Pancreas (tissue), 10 donors: ENCODE results near the gene EPYC. TPM values are rescaled to one million over a fixed set of nuclear protein-coding genes. Genes with fewer than 3 reads are reported as not detected.

ENCODE experiments used
- ATAC-seq, 4 donors: fragments of 200-7000 bp; cut with Tn5 transposase; one replicate each; pipeline versions ENCODE4 v1.8.0 to v1.9.1; 2020; ENCODE audit warnings: mild to moderate bottlenecking in 4 of 4, moderate library complexity in 4 of 4
- DNase-seq, 6 donors: peaks; one replicate each; pipeline ENCODE4 v3.0.0-alpha.2; 2020
- FAIRE-seq: peaks from 2 replicates; lab custom pipeline; 2012; peaks lifted over from hg19 to GRCh38; lab: Jason Lieb, UNC
- H3K27ac ChIP-seq, 4 donors: fragments of 200-600 bp; sonication (generic); 1 replicate in 3 of 4; 2 replicates in 1 of 4; pipeline versions ENCODE4 v1.5.0 to v1.8.0; 2020
- H3K27me3 ChIP-seq, 4 donors: fragments of 200-600 bp; one replicate each; pipeline ENCODE4 v1.8.0; 2021
- H3K36me3 ChIP-seq, 3 donors: fragments of 200-600 bp; sonication (generic) in 1 of 3; one replicate each; pipeline versions ENCODE4 v1.5.0 to v1.8.0; 2020 to 2021
- H3K4me1 ChIP-seq, 3 donors: fragments of 200-600 bp; one replicate each; pipeline ENCODE4 v1.8.0; 2021
- H3K4me3 ChIP-seq, 4 donors: fragments of 200-600 bp; sonication (generic) in 2 of 4; one replicate each; pipeline versions ENCODE4 v1.5.0 to v1.8.0; 2020 to 2021
- H3K9me3 ChIP-seq, 4 donors: fragments of 200-600 bp; one replicate each; pipeline ENCODE4 v1.8.0; 2021
- CTCF ChIP-seq, 4 donors: fragments of 200-600 bp; sonication (generic) in 3 of 4; IDR thresholded peaks; one replicate each; pipeline versions ENCODE4 v1.5.0 to v1.8.0; 2021; ENCODE audit warnings: antibody characterized with exemption in 4 of 4
- WGBS, 2 donors: extraction: QIAGEN DNeasy Blood & Tissue Kit; methylation state at CpG; one replicate each; pipeline ENCODE4 v1.1.7; 2013; 5-methylcytosine and 5-hydroxymethylcytosine counted together
- intact Hi-C, 3 donors: fragments of 100-400 bp; cut with DNase I; formaldehyde crosslinking; loops; one replicate each; pipeline versions ENCODE4 v1.11.1 to v1.14.2; 2022
- polyA plus RNA-seq, 2 donors: library from polyadenylated mRNA; stranded (reverse); fragments of 200-250 nt; gene quantifications; one replicate each; pipeline ENCODE4 v1.2.3, GENCODE V29; 2013
- total RNA-seq, 6 donors: library from RNA; stranded (reverse); fragmentation: NEBNext Ultra II Directional in 4 of 6; extraction: Animal tissue kit (Norgen Biotek cat#: 25700) in 4 of 6; gene quantifications; one replicate each; pipeline versions ENCODE4 v1.2.1 to v1.2.4, GENCODE V29; 2021 to 2023
- donor health status: healthy with polysubstance abuse.
- donor health status: DM: no; HTN: no; CAD: no; lungs with moderate emphysema.
- donor health status: DM: no; HTN: no; CAD: no.
- donor health status: control.
- donor health status: control.
- donor health status: Bipolar disorder and iron deficiency.
- donor health status: DM: yes; HTN: yes; CAD: no.
- donor health status: DM: no; HTN: no; CAD: no.
- donor health status: DM: no; HTN: no; CAD: no.
- donor health status: DM: yes; HTN: yes; CAD: no.

The EPYC gene
- total and polyA plus RNA-seq, 8 donors, result 0.12 TPM; not detected in 7

GRCh38 chr12:91007531-91008290 lies 2.9 kb upstream of the EPYC start:
- intact Hi-C loops, result no loop called here
- Histone ChIP-seq H3K27me3 (no peaks in the 10 kb centered on the region), H3K4me1 (no peaks in the 10 kb centered on the region), H3K36me3 (no peaks in the 10 kb centered on the region), H3K27ac (no peak overlapping the region), H3K4me3 (no peak overlapping the region), H3K9me3 (no peaks in the 10 kb centered on the region)
- TF ChIP-seq CTCF (IDR thresholded peaks at IDR 0.05), result no peak
- 56 to 74% methylated on average over 2 of the region's 2 CpGs for WGBS, 2 donors
- DNase-seq (no peak), FAIRE-seq (no peak), ATAC-seq (no peak)

- DNase-seq (no peak), ATAC-seq (no peak), FAIRE-seq (no peak)
- Histone ChIP-seq H3K4me3 (no peak overlapping the region), H3K9me3 (no peaks in the 10 kb centered on the region), H3K4me1 (no peaks in the 10 kb centered on the region), H3K27me3 (no peaks in the 10 kb centered on the region), H3K27ac (no peak overlapping the region), H3K36me3 (no peaks in the 10 kb centered on the region)
- intact Hi-C loops, result no loop called here
- TF ChIP-seq CTCF (IDR thresholded peaks at IDR 0.05), result no peak
These were observed 1.0 kb downstream of the EPYC start for GRCh38 chr12:91003737-91004136.

GRCh38 chr12:91001306-91001705 lies 3.5 kb downstream of the EPYC start:
- Histone ChIP-seq H3K27me3 (no peaks in the 10 kb centered on the region), H3K27ac (no peak overlapping the region), H3K4me1 (no peaks in the 10 kb centered on the region), H3K36me3 (no peaks in the 10 kb centered on the region), H3K9me3 (no peaks in the 10 kb centered on the region), H3K4me3 (no peak overlapping the region)
- FAIRE-seq (peak; percentile 20), ATAC-seq (peak in 2 of 4 donors; percentile 51 to 60), DNase-seq (no peak)
- no peak for TF ChIP-seq CTCF (IDR thresholded peaks at IDR 0.05)
- intact Hi-C loops, result no loop called here
- WGBS, 2 donors, result 10 to 12% methylated on average over 1 of the region's 1 CpG

- DNase-seq (no peak), FAIRE-seq (no peak), ATAC-seq (no peak)
- WGBS, 2 donors, result 68 to 79% methylated on average over 2 of the region's 2 CpGs
- Histone ChIP-seq H3K27me3 (no peaks in the 10 kb centered on the region), H3K4me3 (no peak overlapping the region), H3K36me3 (no peaks in the 10 kb centered on the region), H3K4me1 (no peaks in the 10 kb centered on the region), H3K9me3 (no peaks in the 10 kb centered on the region), H3K27ac (no peak overlapping the region)
- TF ChIP-seq CTCF (IDR thresholded peaks at IDR 0.05), result no peak
- intact Hi-C loops, result no loop called here
These were observed 4.8 kb downstream of the EPYC start for GRCh38 chr12:90999966-91000365.

GRCh38 chr12:90999527-90999926 lies 5.2 kb downstream of the EPYC start:
- 79 to 92% methylated on average over 2 of the region's 2 CpGs for WGBS, 2 donors
- H3K27me3 ChIP-seq, result no peaks in the 10 kb centered on the region
- no peaks in the 10 kb centered on the region for H3K9me3 ChIP-seq
- H3K4me1 ChIP-seq, result no peaks in the 10 kb centered on the region
- no peak for TF ChIP-seq CTCF (IDR thresholded peaks at IDR 0.05)
- FAIRE-seq, result no peak
- no peak for ATAC-seq
- no peaks in the 10 kb centered on the region for H3K36me3 ChIP-seq
- DNase-seq, result no peak
- intact Hi-C loops, result no loop called here
- no peak overlapping the region for H3K4me3 ChIP-seq
- no peak overlapping the region for H3K27ac ChIP-seq
